Measurements from ENCODE around the gene KLHL2. TPM values are rescaled to one million over a fixed set of nuclear protein-coding genes. Genes with fewer than 3 reads are reported as not detected.
A peak's percentile ranks its signal among the peaks of the same experiment; 100 is the strongest.

Gene KLHL2
- total RNA-seq, 2 donors from 2014 or later = 9.1 to 17.1 TPM

DNA sequence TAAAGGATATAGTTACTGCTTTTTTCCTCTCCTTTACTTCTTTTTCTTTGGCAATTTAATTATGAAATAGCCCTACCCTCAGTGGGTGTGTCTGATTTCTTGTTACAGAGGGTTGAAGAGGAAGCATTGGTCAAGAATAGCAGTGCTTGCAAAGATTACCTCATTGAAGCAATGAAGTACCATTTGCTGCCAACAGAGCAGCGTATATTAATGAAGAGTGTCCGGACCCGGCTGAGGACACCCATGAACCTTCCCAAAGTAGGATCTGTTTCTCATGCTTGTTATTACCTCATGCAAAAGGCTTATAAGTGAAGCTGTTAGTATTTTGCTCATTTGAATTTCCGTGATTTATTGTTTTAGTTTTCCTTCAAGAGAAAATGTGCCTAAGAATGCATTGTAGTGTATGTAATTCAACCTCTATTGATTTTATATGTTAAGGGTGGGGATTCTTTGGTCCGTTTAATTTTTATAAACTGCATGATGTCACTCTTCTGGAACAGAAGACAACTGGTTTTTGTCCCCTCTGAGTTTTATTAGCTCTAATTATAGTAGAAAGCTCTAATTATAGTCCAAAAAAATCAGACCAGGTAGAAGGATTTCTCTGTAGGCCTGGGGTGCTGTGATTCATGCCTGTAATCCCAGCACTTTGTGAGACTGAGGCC lies 92.2 kb downstream of the KLHL2 start:
- Histone ChIP-seq H3K27me3 (no peaks in the 10 kb centered on the region), H3K27ac (no peak overlapping the region), H3K4me3 (no peak overlapping the region), H3K4me1 (peaks cover 6% of the 10 kb centered on the region), H3K36me3 (replicated peaks in 1 of 2; ENCODE audit: insufficient read depth in 1 of 2, low read depth in 2 of 2) (no peaks in the 10 kb centered on the region), H3K9me3 (no peaks in the 10 kb centered on the region)
- no peak for TF ChIP-seq POLR2A (IDR thresholded peaks at IDR 0.05)
- TF ChIP-seq, protein P1, sequence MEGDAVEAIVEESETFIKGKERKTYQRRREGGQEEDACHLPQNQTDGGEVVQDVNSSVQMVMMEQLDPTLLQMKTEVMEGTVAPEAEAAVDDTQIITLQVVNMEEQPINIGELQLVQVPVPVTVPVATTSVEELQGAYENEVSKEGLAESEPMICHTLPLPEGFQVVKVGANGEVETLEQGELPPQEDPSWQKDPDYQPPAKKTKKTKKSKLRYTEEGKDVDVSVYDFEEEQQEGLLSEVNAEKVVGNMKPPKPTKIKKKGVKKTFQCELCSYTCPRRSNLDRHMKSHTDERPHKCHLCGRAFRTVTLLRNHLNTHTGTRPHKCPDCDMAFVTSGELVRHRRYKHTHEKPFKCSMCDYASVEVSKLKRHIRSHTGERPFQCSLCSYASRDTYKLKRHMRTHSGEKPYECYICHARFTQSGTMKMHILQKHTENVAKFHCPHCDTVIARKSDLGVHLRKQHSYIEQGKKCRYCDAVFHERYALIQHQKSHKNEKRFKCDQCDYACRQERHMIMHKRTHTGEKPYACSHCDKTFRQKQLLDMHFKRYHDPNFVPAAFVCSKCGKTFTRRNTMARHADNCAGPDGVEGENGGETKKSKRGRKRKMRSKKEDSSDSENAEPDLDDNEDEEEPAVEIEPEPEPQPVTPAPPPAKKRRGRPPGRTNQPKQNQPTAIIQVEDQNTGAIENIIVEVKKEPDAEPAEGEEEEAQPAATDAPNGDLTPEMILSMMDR (IDR thresholded peaks at IDR 0.05) = peak in 1 of 7 experiments; percentile 13
- ATAC-seq (no peak), DNase-seq (peak in 1 of 4 donors; percentile 7)
- intact Hi-C loops (cut with DNase I) = no loop called here
- WGBS, 2 donors = 82 to 97% methylated on average over 5 of the region's 5 CpGs

DNA sequence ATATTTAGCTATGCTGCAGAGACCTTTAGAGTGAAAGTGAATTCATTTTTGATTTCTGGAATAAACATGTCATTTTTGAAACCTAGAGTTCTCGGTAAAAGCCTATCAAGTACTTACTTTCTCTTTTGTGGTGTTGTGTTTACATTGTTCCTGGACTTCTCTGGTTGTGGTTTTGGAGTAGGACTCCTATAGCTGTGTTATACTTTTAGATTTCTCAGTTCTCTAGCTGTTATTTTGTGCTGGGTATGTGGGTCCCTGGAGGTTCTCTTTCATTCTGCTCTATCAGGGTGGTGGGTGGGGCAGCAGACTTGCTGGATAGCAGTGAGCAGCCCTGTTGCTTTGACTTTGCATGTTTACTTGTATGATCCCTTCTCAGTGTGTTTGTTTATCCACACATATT lies 94.5 kb downstream of the KLHL2 start:
- ATAC-seq = peak; percentile 42
- 0 to 6% methylated on average over 1 of the region's 1 CpG for WGBS, 2 donors
- Histone ChIP-seq H3K27ac (peak overlapping the region in 1 of 4 donors; percentile 21), H3K27me3 (no peaks in the 10 kb centered on the region), H3K9me3 (no peaks in the 10 kb centered on the region), H3K36me3 (replicated peaks in 1 of 2; ENCODE audit: insufficient read depth in 1 of 2, low read depth in 2 of 2) (no peaks in the 10 kb centered on the region), H3K4me3 (no peak overlapping the region), H3K4me1 (no peaks in the 10 kb centered on the region)
- peak in 1 of 4 donors; percentile 13 for DNase-seq
- intact Hi-C loops (cut with DNase I) = no loop called here
- TF ChIP-seq, protein P1 (IDR thresholded peaks at IDR 0.05) = no peak
- no peak for TF ChIP-seq POLR2A (IDR thresholded peaks at IDR 0.05)

DNA sequence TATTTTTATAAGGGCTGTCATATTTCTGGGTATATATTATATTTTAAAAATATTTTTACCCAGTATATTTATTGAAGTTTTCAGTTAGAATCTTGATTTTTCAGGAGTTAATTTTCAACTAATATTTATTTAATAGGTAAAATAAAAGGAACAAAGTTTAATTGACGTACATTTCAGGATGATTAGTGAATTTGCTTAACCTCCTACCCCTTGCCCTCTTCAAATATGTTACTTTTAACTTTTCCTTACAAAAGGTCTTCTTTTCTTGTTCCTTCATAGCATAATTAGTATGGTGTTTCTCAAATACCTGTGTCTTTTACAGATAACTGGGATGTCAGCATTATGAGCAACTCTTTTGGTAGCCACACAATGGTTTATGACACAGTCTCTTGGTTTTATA lies 95.3 kb downstream of the KLHL2 start:
- DNase-seq = no peak
- intact Hi-C loops (cut with DNase I) = no loop called here
- no peaks in the 10 kb centered on the region for H3K4me1 ChIP-seq
- no peak for ATAC-seq
- no peaks in the 10 kb centered on the region for H3K9me3 ChIP-seq
- no peak overlapping the region for H3K4me3 ChIP-seq
- H3K27me3 ChIP-seq = no peaks in the 10 kb centered on the region
- WGBS, 2 donors = 37 to 54% methylated on average over 1 of the region's 1 CpG
- no peaks in the 10 kb centered on the region for H3K36me3 ChIP-seq (replicated peaks in 1 of 2; ENCODE audit: insufficient read depth in 1 of 2, low read depth in 2 of 2)
- no peak overlapping the region for H3K27ac ChIP-seq
- TF ChIP-seq, protein P1 (IDR thresholded peaks at IDR 0.05) = no peak
- no peak for TF ChIP-seq POLR2A (IDR thresholded peaks at IDR 0.05)

DNA sequence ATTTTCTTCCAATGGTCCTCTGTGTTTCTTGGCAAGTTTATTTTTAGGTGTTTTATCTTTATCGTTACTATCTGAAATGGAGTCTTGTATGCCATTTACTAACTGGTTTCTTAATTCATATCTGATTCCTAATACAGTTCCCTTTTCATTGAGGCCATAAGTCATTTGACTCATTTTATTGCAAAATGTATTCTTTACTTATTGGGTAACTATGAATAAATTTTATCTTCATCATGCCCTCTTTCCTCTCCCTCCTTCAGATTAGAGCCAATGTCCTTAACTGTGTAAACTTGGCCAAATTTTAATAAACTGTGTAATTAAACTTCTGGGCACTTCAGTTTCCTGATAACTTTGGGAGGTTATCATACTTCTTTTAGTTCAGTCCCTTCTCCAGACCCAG lies 100.8 kb downstream of the KLHL2 start:
- intact Hi-C loops (cut with DNase I) = no loop called here
- no peaks in the 10 kb centered on the region for H3K9me3 ChIP-seq
- ATAC-seq = no peak
- no peaks in the 10 kb centered on the region for H3K4me1 ChIP-seq
- H3K27ac ChIP-seq = no peak overlapping the region
- H3K36me3 ChIP-seq (replicated peaks in 1 of 2; ENCODE audit: insufficient read depth in 1 of 2, low read depth in 2 of 2) = no peaks in the 10 kb centered on the region
- no peaks in the 10 kb centered on the region for H3K27me3 ChIP-seq
- DNase-seq = no peak
- TF ChIP-seq, protein P1 (IDR thresholded peaks at IDR 0.05) = no peak
- no peak for TF ChIP-seq POLR2A (IDR thresholded peaks at IDR 0.05)
- 60 to 66% methylated on average over 1 of the region's 1 CpG for WGBS, 2 donors
- H3K4me3 ChIP-seq = no peak overlapping the region

DNA sequence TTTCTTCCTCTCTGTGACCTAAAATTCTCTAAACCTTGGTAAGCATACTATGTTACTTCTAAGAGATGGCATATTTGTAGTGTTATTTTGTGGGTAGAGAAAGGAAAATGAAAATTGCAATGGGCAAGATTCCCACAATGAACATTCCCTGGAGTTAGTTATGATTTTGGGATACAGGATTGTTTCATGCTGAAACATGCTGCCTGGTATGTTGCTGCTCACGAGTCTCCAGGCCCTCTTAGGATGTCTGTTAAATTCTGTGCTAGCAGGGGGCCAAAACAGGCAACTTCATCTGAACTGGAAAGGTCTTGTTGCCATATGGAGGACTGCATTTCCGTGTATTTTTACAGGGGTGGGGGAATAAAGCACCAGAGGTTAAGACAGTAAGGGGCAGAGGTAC lies 101.2 kb downstream of the KLHL2 start:
- Histone ChIP-seq H3K9me3 (no peaks in the 10 kb centered on the region), H3K36me3 (replicated peaks in 1 of 2; ENCODE audit: insufficient read depth in 1 of 2, low read depth in 2 of 2) (no peaks in the 10 kb centered on the region), H3K27me3 (no peaks in the 10 kb centered on the region), H3K4me1 (no peaks in the 10 kb centered on the region), H3K27ac (no peak overlapping the region), H3K4me3 (no peak overlapping the region)
- TF ChIP-seq POLR2A (IDR thresholded peaks at IDR 0.05) = no peak
- TF ChIP-seq, protein P1 (IDR thresholded peaks at IDR 0.05) = no peak
- intact Hi-C loops (cut with DNase I) = no loop called here
- WGBS, 2 donors = 96 to 97% methylated on average over 2 of the region's 2 CpGs
- DNase-seq (no peak), ATAC-seq (no peak)

All from body of pancreas (tissue), 4 donors.